LNCaP clone FGC (cell line): ENCODE data around the gene CCSER2.

ENCODE experiments used
- DNase-seq: peaks from one replicate; pipeline ENCODE4 v3.0.0-alpha.2; 2011; ENCODE audit warnings: low read depth
- H3K4me3 ChIP-seq: 2 replicates; pipeline ENCODE4 v1.5.1; 2011; ENCODE audit warnings: mild to moderate bottlenecking, low read depth, low read length, control low read depth
- CTCF ChIP-seq: IDR thresholded peaks from 2 replicates; pipeline ENCODE4 v1.5.1; 2012; ENCODE audit warnings: mild to moderate bottlenecking; ENCODE audit not compliant: control insufficient read depth, insufficient read depth; ENCODE audit errors: extremely low read depth

Gene CCSER2

GRCh38 chr10:84329986-84330651, 1.7 kb downstream of the CCSER2 start:
- no peak for TF ChIP-seq CTCF
- no peak for DNase-seq
- H3K4me3 ChIP-seq = no peak overlapping the region

GRCh38 chr10:84331091-84331490, 2.7 kb downstream of the CCSER2 start:
- no peak overlapping the region for H3K4me3 ChIP-seq
- no peak for TF ChIP-seq CTCF
- DNase-seq = no peak

- no peak for TF ChIP-seq CTCF
- no peak overlapping the region for H3K4me3 ChIP-seq
- DNase-seq = no peak
These were observed 5.6 kb downstream of the CCSER2 start for GRCh38 chr10:84333864-84334451.

GRCh38 chr10:84334811-84335210, 6.4 kb downstream of the CCSER2 start:
- H3K4me3 ChIP-seq = no peak overlapping the region
- no peak for DNase-seq
- TF ChIP-seq CTCF = no peak

GRCh38 chr10:84335516-84335915, 7.1 kb downstream of the CCSER2 start:
- no peak for TF ChIP-seq CTCF
- no peak overlapping the region for H3K4me3 ChIP-seq
- no peak for DNase-seq

GRCh38 chr10:84336406-84337090, 8.2 kb downstream of the CCSER2 start:
- DNase-seq = no peak
- no peak overlapping the region for H3K4me3 ChIP-seq
- no peak for TF ChIP-seq CTCF
